HS-27A (cell line): ENCODE data around the gene TBC1D8.
A peak's percentile ranks its signal among the peaks of the same experiment; 100 is the strongest.

ENCODE experiments used
- DNase-seq: peaks from one replicate; pipeline ENCODE4 v3.0.0-alpha.2; 2012; ENCODE audit warnings: low read depth, missing footprints

Gene TBC1D8

DNA sequence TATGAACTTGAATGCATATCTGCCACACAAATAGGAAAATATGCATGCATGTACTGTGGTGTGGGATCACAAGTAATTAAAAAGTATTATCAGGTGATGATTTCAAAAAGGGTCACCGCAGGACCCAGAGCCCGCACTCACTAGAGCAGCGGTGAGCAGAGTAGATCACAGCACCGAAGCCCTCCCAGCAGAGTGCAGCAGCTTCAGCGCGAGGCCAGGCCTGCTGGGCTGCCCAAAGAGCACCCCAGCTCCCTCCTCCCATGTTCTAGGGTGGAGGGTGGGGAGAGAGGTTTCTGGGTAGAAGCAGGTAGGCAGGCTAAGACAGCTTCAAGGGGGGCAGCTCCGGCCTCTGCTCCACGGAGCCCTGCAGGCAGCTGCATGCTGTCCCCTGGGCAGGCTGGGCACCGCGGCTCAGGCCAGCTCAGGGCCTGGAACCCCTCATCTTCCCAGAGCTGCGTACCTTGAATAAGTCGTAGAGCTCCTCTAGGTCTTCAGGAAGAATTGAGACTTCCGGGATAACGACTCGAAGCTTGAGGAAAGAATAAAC is 124.2 kb downstream of the TBC1D8 start:
- DNase-seq: no peak

DNA sequence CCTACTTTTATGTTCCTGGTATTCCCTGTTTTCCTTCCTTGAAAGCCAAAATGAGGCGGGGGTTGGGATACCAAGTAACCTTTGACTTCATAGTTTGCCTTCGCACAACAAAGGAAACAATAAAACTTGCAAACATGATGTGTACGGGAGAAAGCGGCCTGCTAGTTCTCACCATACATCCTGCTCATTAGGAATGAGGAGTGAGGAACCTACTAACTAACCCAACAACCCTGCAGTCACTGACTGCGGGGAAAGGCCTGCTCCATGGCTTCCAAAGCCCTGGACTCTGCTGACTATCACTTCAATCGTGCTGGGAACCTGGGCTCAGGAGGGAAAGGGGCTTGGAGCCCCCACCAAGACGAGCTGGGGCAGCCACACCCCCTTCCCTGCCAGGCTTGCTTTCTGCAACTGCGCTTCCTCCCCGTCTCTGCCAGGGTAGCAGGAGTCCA is 124.9 kb downstream of the TBC1D8 start:
- no peak for DNase-seq

DNA sequence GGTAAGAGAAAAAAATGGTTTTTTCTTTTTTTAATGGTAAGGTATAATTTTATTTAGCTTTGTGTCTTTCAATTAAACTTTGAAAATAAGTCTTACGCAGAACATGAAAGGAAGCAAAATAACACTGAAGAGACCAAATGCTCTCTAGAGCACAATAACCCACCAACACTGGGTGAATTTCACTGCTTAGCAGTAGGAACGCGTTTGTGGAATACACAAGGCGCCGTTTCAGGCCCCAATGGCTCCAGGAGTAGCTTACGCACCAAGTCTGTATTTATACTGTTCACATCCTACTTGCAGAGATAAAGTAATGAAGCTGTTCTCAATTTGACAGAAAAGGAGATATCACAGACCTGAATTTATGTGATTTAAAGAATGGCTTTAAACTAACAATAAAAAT is 125.6 kb downstream of the TBC1D8 start:
- DNase-seq: no peak

DNA sequence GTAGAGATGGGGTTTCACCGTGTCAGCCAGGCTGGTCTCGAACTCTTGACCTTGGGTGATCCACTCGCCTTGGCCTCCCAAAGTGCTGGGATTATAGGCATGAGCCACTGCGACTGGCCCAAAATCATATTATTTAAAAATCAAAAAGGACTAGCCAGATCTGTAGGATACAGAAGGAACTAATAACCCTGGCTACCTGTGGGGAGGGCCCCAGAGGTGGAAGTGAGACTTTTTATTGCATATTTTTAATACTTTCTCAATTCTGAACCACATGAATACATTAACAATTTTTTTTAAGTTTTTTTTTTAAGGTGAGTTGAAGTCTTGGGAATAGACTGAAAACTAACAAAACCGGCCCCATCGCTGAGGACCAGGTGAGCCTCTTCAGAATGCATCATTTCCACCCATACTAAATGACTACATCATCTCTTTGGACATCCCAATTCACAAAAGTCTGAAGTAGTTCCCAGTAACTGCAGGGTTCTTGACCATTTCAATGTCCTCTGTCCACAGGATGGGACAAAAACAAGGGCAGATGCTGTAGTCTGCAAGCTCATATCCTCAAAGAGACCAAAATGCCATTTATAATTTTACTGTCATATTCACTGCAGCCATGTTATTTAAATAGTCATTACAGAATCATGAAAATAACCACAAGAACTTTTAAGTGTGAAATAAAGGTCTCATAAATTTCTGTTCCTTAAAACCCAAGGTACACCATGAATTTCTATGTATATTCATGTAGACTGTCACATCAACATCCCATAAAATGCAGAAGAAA is 127.7 kb downstream of the TBC1D8 start:
- DNase-seq: no peak

DNA sequence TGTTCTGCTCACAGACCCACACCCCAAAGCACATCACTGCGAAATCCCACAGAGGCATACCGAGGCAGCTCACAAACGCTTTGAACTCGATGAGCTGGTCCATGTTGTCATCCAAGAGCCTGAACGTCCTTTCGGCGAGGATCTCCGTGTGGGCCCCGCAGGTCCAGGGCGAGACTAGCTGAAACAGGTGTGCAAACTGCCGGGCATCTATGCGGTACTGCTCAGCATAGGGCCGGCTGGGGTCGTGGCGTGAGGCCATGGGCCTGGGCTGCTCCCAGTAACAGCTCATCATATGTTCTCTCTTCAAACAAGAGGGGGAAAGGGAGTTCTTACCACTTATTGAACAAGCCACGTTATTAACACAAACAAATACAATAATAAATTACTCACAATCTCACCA is 129.0 kb downstream of the TBC1D8 start:
- DNase-seq: no peak

DNA sequence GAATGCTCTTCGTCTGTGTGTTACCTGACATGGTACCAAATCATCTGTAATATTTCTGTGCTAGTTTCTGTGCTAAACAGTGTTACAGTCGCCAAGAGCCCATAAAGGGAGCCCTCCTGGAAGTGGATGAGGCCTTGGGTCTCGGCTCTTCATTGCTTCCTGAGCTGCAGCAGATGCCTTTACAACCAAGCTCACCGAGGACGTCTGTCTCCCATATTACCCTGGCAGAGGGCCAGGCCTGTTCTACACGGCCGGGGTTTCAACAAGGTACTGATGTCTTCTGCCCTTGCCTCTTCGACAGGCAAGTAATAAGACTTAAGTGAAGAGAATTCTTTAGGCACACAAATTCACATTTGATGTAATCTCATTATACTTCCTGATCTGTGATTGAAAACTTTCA is 132.2 kb downstream of the TBC1D8 start:
- no peak for DNase-seq

DNA sequence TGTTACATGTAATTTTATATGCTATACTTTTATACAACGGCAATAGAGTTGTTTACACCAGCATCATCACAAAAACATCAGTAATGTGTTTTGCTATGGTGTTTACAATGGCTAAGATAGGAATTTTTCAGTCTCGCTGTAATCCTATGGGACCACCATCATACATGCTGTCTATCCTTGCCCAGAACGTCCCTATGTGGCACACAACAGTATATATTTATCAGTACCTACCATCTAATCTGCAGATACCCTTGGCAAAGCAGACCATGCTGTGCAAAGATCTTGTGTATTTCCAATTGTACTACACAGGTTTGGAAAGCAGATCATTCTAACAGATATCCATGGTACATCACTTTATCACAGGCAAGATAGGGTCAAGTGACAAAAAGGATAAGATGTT is 133.8 kb downstream of the TBC1D8 start:
- DNase-seq: no peak

DNA sequence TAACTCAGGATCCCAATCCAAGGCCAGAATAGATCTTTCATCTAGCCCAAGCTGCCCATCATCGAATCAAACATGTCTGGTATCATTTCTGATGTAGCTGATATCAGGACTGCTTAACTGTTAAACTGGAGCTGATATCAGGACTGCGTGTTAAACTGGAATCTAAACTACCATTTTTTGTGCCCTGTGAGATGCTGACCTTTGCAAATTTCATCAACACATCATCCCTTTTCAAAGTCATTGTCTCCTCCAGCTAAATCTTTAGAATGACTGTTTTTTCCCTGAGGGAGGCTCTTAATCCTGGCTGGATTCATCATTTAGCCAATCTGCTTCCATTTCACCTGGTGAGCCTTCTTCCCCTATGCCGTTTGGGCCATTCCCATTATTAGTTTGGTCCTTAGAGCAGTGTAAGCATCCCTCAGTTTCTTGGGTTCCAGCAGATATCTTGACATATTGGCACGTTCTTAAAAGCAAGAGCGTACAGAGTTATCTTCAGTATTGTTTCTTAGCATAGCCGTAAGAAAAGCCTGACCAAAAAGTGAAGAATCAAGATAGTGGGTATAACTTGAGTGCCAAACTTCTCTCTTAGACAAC is 136.8 kb downstream of the TBC1D8 start:
- no peak for DNase-seq

DNA sequence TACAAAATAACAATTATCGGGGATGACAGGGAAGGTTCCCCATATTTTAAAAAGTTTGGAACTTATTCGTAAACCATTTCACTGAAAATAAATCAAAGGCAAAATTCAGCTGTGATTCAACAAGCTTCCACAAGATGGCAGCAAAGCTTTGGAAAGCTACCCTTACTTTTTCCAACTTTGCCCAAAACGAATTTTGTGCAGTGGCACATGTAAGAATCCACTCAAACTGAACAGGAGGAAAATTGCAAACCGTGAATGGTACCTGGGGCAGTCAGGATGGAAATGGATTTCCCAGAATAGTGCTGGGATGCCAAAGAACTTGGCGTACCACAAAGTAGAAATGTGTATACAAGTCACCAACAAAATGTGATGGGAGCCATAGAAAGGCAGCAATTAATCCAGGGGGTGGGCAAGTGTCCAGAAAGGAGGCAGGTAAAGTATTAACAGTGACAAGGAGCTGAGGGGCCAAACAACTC is 138.4 kb downstream of the TBC1D8 start:
- no peak for DNase-seq

DNA sequence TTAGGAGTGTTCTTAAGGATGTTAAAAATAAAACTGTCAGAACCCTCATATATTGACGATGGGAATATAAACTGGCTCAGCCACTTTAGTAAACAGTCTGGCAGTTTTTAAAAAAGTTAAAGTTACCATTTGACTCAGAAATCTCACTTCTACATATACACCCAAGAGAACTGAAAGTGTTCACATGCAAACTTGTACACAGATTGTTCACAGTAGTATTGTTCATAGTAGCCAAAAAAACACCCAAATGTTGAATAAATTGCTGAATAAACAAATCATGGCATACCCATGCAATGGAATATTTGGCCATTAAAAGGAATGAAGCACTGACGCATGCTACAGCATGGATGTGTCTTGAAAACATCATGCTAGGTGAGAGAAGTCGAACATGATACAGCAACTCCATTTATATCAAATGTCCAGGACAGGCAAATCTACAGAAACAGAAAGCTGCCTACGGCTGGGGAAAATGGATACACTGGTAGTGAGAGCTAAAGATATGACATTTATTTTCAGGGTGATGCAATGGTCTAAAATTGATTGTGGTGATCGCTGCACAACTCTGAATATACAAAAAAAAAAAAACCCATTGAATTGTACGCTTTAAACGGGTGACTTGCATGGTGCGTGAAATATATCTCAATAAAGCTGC is 139.0 kb downstream of the TBC1D8 start:
- no peak for DNase-seq

DNA sequence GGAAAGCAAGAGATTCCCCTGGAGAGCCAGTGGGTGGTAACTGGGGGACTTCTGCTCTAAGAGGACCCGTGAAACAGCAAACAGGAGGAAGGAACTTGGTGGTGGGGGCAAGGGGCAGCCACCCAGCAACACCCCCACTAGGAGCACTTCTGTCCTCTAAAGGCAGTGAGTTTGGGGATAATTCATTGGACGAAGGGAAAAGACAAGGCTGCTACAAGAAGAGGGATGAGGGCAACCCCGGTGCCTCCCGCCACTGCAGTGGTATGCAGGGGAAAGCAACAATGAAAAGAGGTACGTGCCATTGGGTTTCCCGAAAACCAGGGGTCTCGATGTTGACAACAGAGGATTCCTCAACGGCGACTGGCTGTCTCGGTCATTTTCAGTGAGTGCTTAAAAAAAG is 140.0 kb downstream of the TBC1D8 start:
- DNase-seq: no peak

DNA sequence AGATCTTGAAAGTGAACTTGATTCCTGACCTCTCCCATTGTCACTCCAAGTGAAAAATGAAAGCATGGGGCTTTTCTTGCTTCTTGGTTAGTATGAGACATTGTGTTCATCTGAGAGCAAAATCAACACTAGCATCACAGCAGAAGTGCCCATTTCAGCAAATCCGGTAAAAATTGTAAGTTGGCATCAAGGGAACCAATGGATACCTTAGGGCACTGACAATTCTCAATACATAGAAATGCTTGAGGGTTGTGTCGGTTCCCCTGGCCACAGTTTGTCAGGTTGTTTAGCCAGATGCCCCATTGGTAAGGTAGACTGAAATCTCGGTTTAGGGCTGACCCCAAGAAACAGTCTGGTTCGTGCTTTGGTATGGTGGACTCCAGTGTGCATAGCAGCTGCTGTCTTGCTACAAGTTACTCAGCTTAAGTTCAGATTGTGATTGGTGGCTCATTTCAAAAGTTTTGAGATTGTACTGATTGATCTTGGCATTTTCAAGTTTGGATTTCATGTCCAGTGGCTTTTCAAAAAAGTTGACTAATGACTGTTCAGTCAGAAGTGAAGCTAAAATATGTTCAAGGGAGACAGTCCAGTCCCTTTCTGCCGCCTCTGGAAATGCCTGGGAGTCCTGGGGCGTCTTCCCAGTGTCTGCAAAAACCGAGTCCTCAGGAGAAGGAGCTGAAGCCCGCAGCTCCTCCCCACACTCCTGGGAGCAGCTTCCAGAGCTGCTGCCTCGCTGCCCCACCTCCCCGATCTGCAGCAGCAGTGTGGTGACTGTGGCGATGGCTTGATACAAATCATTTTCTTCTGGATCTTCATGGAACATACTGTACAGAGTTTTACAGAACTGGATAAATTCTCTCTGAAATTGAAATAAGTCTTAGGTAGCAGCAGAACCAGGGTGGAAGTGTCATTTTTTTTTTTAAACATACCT is 143.5 kb downstream of the TBC1D8 start:
- DNase-seq: no peak

DNA sequence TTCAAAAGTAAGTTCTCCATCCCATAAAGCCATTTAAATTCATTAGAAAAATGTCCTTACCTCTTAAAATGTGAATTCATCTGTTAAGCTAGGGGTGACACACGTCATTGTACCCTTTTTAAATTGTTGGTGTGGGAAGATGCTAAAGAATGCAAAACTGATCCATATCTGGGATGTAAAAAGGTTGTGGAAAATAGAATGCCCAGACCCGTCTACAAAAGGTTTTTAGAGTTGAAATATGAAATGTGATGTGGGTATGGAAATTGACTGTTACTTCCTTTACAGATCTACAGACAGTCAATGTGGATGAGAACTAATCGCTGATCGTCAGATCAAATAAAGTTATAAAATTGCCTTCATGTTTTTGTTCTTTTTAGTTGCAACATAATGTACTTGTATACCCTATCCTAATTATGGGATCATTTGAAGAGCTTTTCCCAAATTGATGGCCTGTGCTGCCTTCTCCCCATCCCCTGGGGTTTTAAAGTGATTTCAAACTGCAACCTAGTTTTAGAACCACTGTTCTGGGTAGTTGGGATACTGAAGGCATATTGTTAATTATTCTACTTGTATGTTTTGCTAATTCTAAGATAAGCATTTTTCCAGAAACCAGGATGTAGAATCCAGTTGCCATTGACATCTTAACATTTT is 145.0 kb downstream of the TBC1D8 start:
- DNase-seq: no peak

DNA sequence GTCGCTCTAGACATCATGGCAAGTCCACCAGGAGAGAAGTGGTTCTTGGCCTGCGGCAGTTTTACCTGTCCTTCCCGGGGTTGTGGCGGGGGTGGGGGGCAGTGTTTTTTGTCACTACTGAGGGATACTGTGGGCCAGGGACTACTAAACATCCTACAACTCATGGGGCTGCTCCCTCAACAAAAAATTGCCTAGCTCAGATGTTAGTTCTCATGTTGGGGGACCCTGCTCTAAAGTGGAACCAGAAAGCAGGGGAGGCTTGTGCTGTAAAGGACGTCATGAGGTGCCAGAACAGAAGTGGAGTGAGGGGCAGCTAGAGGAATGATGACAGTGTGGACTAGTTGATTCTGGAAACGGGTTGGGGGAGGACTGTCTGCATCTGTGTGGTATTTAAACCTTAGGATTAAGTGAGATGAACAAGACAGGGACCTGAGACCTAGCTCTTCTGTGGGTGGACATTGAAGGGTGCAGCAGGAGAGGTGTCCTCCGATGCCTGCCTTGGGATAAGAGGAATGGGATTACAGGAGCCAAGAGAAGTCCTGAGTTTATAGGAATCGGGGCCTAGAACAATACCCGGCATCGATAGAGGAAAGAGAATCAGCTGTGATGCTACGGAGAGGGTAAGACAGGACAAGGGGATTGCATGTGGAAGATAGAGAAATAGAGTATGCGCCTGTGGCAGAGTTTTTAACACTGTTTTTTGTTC is 146.4 kb downstream of the TBC1D8 start:
- no peak for DNase-seq

DNA sequence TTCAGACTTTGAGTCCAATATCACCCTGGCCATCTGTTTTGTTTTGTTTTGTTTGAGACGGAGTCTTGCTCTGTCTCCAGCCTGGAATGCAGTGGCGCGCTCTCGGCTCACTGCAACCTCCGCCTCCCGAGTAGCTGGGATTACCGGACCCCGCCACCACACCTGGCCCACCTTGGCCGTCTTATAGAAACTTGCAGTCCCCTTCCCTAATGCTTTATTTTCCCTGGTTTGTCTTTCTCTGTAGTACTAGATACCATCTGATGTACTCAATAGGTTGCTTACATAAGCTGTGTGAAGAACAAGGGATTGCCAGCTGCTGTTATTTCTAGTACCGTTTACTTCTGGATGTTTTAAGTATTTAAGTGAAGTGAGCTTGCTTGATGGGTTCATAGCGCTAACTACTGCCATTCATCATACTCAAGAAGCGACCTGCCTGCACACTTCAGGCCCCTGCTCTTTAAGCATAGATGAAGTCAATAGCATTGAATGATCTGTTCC is 147.9 kb downstream of the TBC1D8 start:
- DNase-seq: no peak

DNA sequence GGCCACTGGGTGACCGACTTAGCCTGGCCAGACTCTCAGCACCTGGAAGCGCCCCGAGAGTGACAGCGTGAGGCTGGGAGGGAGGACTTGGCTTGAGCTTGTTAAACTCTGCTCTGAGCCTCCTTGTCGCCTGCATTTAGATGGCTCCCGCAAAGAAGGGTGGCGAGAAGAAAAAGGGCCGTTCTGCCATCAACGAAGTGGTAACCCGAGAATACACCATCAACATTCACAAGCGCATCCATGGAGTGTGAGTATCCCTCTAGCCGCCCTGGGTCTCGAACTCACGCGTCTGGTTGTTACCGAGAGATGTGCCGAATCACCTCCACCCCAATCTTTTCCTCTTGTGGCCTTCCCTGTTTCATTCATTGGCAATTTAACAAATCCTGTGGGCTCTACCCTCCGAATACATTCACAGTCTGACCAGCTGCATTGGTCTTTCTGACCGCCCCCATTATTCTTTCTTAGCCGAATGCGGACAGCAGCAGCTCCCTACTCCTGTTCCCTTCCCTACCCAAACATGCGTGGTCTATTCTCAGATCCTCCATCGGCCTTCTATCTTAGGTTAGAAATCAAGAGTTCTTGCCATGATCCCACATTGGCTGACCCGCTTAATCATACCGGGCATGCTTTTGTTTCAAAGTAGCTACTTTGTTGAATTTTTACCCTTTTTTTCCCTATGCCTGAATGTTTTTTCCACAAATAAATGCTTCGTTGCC is 148.5 kb downstream of the TBC1D8 start:
- no peak for DNase-seq

DNA sequence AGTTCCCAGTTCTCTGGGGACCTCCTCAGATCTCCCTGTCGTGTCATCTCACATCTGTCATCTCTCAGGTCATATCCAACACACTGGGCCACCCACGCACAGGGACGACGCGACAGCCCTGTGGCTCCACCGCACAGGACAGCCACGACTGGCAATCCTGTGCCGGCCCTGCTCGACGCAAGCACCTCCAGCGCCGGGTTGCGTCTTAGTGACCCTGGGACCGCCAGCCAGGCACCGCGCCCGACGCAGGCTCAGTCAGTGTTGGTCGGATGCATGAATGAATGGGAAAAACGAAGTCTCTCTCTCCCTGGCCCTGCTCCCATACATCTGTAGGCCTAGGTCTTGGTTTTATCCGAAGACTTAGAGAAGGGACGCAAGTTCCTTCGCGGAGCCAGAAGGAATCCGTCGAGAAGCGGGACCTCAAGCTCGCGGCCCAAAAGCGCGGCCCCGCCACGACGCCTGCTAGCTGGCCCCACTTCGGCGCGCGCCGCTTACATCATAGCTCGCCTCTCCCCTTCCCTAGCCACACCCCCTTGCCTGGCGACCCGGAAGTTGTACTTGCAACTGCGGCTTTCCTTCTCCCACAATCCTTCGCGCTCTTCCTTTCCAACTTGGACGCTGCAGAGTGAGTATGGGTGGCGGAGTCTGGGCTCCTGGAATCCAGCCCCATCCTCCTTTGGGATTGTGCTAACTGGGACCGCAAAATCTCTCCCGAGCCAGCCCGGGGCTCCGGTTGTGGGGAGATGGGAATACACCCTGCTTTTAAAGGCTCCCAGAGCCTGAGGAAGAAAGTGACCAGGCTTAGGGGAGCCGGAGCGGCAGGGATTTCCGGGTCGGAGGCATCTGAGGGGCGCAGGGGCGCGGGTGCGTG is 149.3 kb downstream of the TBC1D8 start, which contains the start of gene RPL31:
Gene RPL31, plus strand, starts transcription at position 599 of the 871 bp plus-strand sequence. CDS start 413 bp downstream, outside the sequence.
- DNase-seq: peak; percentile 84

DNA sequence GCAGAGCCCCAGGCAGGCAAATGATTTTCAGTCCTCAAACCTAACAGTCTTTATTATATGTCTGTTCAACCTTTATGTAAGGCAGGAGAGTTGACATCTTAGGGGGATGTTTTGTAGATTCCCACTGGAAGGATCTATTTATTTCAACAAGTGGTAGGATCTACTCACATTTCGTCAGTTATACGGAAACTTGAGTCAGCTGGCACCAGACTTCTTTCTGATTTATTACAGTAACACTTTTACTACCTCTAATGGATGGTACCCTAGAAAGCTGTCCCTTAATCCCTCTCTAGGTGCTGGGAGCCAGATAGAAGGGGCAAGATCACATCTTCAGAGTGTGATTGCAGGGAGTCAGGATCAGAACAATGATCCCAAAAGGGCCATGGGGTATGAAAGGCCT is 151.2 kb downstream of the TBC1D8 start:
- DNase-seq: no peak

DNA sequence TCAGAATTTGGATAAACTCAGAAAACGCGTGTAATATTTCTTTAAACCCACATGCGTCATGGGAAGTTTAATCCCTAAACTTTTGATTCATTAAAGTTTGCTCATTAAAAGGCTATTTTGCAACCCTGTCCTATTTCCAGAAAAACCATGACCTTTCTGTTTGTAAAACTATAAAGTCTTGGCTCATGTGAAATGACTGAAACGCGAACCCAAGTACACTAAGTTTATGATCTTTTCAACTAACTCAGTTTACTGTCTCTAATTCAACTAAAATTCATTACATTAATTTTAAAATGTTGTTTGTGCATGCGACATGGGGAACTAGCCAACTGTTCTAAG is 153.0 kb downstream of the TBC1D8 start:
- no peak for DNase-seq
